Ovary (tissue), 3 donors: ENCODE results near the gene AMIGO1.

Experiments
- EP300 ChIP-seq: sonication (generic); formaldehyde crosslinking; IDR thresholded peaks from one replicate; pipeline ENCODE4 v1.6.1; 2017; ENCODE audit warnings: antibody characterized with exemption
- POLR2A ChIP-seq: fragments of 450-650 bp; IDR thresholded peaks from one replicate; pipeline ENCODE4 v1.6.1; 2017; ENCODE audit warnings: antibody characterized with exemption, mild to moderate bottlenecking, moderate library complexity
- TF ChIP-seq, protein P1 (sequence below), 3 donors: fragments of 450-650 bp in 2 of 3; fragments of 200-600 bp in 1 of 3; IDR thresholded peaks; one replicate each; pipeline versions ENCODE4 v1.5.1 to v1.8.0; 2016 to 2022; ENCODE audit warnings: antibody characterized with exemption in 3 of 3, mild to moderate bottlenecking in 1 of 3
- donor health status: DM: no; HTN: no; CAD: no.

GRCh38 chr1:109495738-109496137 is 13.8 kb downstream of the AMIGO1 start:
- TF ChIP-seq EP300 (no peak), POLR2A (no peak)
- TF ChIP-seq, protein P1, sequence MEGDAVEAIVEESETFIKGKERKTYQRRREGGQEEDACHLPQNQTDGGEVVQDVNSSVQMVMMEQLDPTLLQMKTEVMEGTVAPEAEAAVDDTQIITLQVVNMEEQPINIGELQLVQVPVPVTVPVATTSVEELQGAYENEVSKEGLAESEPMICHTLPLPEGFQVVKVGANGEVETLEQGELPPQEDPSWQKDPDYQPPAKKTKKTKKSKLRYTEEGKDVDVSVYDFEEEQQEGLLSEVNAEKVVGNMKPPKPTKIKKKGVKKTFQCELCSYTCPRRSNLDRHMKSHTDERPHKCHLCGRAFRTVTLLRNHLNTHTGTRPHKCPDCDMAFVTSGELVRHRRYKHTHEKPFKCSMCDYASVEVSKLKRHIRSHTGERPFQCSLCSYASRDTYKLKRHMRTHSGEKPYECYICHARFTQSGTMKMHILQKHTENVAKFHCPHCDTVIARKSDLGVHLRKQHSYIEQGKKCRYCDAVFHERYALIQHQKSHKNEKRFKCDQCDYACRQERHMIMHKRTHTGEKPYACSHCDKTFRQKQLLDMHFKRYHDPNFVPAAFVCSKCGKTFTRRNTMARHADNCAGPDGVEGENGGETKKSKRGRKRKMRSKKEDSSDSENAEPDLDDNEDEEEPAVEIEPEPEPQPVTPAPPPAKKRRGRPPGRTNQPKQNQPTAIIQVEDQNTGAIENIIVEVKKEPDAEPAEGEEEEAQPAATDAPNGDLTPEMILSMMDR (IDR thresholded peaks at IDR 0.05) = no peak
